ENCODE data around the gene CFAP299. TPM values are rescaled to one million over a fixed set of nuclear protein-coding genes. Genes with fewer than 3 reads are reported as not detected.
"Not testable (repeated sequence)": the region's sequence is repeated elsewhere in the genome, so short reads cannot be mapped to it uniquely, and the experiment has no call there.

Gene CFAP299
- total RNA-seq, 3 donors from 2014 or later, result under 0.01 to 0.15 TPM; not detected in 1

GRCh38 chr4:80680934-80681333 is 345.4 kb downstream of the CFAP299 start:
- DNase-seq (ENCODE audit: low spot score in 2 of 2), result no peak
- H3K4me3 ChIP-seq, result no peak overlapping the region
- no peaks in the 10 kb centered on the region for H3K27me3 ChIP-seq
- H3K4me1 ChIP-seq, result no peaks in the 10 kb centered on the region
- H3K36me3 ChIP-seq, result no peaks in the 10 kb centered on the region
- intact Hi-C loops (cut with DNase I; ENCODE audit: low total_unique reads), result no loop called here
- no peak overlapping the region for H3K27ac ChIP-seq
- TF ChIP-seq POLR2AphosphoS5 (IDR thresholded peaks at IDR 0.05) (no peak), CTCF (IDR thresholded peaks at IDR 0.05) (no peak), POLR2A (IDR thresholded peaks at IDR 0.05) (no peak)
- H3K9me3 ChIP-seq, result no peaks in the 10 kb centered on the region

- H3K4me3 ChIP-seq, result no peak overlapping the region
- no peaks in the 10 kb centered on the region for H3K36me3 ChIP-seq
- no peaks in the 10 kb centered on the region for H3K9me3 ChIP-seq
- H3K27me3 ChIP-seq, result no peaks in the 10 kb centered on the region
- H3K4me1 ChIP-seq, result no peaks in the 10 kb centered on the region
- no peak for DNase-seq (ENCODE audit: low spot score in 2 of 2)
- TF ChIP-seq POLR2AphosphoS5 (IDR thresholded peaks at IDR 0.05) (no peak), CTCF (IDR thresholded peaks at IDR 0.05) (no peak), POLR2A (IDR thresholded peaks at IDR 0.05) (no peak)
- intact Hi-C loops (cut with DNase I; ENCODE audit: low total_unique reads), result no loop called here
- no peak overlapping the region for H3K27ac ChIP-seq
Observed at GRCh38 chr4:80685214-80685613, 349.7 kb downstream of the CFAP299 start.

- H3K27me3 ChIP-seq; H3K4me1 ChIP-seq; H3K27ac ChIP-seq; H3K9me3 ChIP-seq; H3K36me3 ChIP-seq; intact Hi-C loops (cut with DNase I; ENCODE audit: low total_unique reads); H3K4me3 ChIP-seq; DNase-seq (ENCODE audit: low spot score in 2 of 2): not testable (repeated sequence)
Observed at GRCh38 chr4:80687736-80688135, 352.2 kb downstream of the CFAP299 start.

GRCh38 chr4:80694171-80694570 is 358.6 kb downstream of the CFAP299 start:
- no peaks in the 10 kb centered on the region for H3K27me3 ChIP-seq
- H3K27ac ChIP-seq, result no peak overlapping the region
- intact Hi-C loops (cut with DNase I; ENCODE audit: low total_unique reads), result no loop called here
- H3K9me3 ChIP-seq, result no peaks in the 10 kb centered on the region
- no peaks in the 10 kb centered on the region for H3K4me1 ChIP-seq
- no peak overlapping the region for H3K4me3 ChIP-seq
- H3K36me3 ChIP-seq, result no peaks in the 10 kb centered on the region
- DNase-seq (ENCODE audit: low spot score in 2 of 2), result no peak
- TF ChIP-seq POLR2AphosphoS5 (IDR thresholded peaks at IDR 0.05) (no peak), POLR2A (IDR thresholded peaks at IDR 0.05) (no peak), CTCF (IDR thresholded peaks at IDR 0.05) (no peak)

GRCh38 chr4:80705311-80705710 is 369.8 kb downstream of the CFAP299 start:
- no peak for TF ChIP-seq POLR2AphosphoS5 (IDR thresholded peaks at IDR 0.05)
- no peak for TF ChIP-seq POLR2A (IDR thresholded peaks at IDR 0.05)
- no peak for TF ChIP-seq CTCF (IDR thresholded peaks at IDR 0.05)
- intact Hi-C loops (cut with DNase I; ENCODE audit: low total_unique reads), result no loop called here
- Histone ChIP-seq H3K36me3 (no peaks in the 10 kb centered on the region), H3K27me3 (no peaks in the 10 kb centered on the region), H3K4me3 (no peak overlapping the region), H3K9me3 (no peaks in the 10 kb centered on the region), H3K27ac (no peak overlapping the region), H3K4me1 (no peaks in the 10 kb centered on the region)
- no peak for DNase-seq (ENCODE audit: low spot score in 2 of 2)
